ENCODE measurements around the gene ZBED2.

The ZBED2 gene

DNA sequence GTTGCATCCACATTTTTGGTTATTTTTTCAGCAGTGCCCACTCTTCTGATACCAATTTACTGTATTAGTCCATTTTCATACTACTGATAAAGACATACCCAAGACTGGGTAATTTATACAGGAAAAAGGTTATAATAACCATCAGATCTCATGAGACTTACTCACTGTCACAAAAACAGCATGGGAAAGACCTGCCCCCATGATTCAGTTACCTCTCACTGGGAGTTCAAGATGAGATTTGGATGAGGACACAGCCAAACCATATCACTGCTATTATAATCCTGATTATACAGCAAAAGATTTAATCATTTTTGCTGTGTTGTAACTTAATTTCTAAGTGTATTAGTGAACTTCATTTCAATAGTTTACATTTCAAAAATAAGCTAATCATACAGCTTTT, 6.6 kb downstream of the ZBED2 start:
- Histone ChIP-seq H3K9me3 (ENCODE audit: control insufficient read depth, insufficient read depth, low read length) (no peaks in the 10 kb centered on the region), H3K27me3 (ENCODE audit: control insufficient read depth, insufficient read depth, low read length) (no peaks in the 10 kb centered on the region), H3K9ac (ENCODE audit: low read depth, low read length) (no peak overlapping the region), H3K36me3 (ENCODE audit: control insufficient read depth, insufficient read depth, low read length) (no peaks in the 10 kb centered on the region), H3K4me1 (ENCODE audit: control insufficient read depth, insufficient read depth, low read length) (no peaks in the 10 kb centered on the region), H3K4me3 (ENCODE audit: low read depth, low read length) (no peak overlapping the region)

DNA sequence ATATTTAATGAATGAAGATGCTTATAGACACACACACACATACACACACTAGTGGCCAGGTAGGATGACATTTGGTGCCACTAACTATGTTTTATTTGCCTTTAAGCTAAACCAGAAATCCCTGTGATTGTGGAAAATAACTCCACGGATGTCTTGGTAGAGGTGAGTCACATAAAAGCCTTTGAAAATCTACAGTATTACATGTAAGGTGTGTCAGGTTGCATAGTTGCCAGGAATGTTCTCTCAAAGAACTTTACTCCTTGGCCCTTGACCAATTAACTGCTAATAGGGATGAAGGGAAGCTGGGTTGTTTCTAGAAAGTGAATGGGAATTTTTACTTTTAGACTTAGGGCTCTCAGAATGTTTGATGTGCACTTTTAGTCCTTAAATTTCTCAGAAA, 9.9 kb downstream of the ZBED2 start:
- no peak overlapping the region for H3K4me3 ChIP-seq (ENCODE audit: low read depth, low read length)
- H3K9ac ChIP-seq (ENCODE audit: low read depth, low read length), result no peak overlapping the region
- H3K36me3 ChIP-seq (ENCODE audit: control insufficient read depth, insufficient read depth, low read length), result no peaks in the 10 kb centered on the region
- no peaks in the 10 kb centered on the region for H3K4me1 ChIP-seq (ENCODE audit: control insufficient read depth, insufficient read depth, low read length)
- no peaks in the 10 kb centered on the region for H3K9me3 ChIP-seq (ENCODE audit: control insufficient read depth, insufficient read depth, low read length)
- no peaks in the 10 kb centered on the region for H3K27me3 ChIP-seq (ENCODE audit: control insufficient read depth, insufficient read depth, low read length)

DNA sequence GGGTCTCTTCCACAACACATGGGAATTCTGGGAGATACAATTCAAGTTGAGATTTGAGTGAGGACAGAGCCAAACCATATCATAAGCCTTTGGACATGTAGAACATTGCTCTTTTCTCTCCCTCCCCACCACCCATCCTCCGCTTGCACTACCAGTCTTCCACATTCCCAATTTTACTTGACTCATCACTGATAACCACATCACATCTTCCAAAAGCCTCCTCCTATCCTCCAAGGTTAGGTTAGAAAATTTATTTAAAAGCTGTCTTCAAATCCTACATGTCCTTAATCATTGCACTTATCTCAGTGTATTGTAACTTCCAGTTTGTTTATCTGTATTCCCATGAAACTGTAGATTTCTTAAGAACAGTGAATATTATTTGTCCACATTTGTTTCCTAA, 10.4 kb downstream of the ZBED2 start:
- Histone ChIP-seq H3K4me3 (ENCODE audit: low read depth, low read length) (no peak overlapping the region), H3K36me3 (ENCODE audit: control insufficient read depth, insufficient read depth, low read length) (no peaks in the 10 kb centered on the region), H3K9me3 (ENCODE audit: control insufficient read depth, insufficient read depth, low read length) (no peaks in the 10 kb centered on the region), H3K27me3 (ENCODE audit: control insufficient read depth, insufficient read depth, low read length) (no peaks in the 10 kb centered on the region), H3K9ac (ENCODE audit: low read depth, low read length) (no peak overlapping the region), H3K4me1 (ENCODE audit: control insufficient read depth, insufficient read depth, low read length) (no peaks in the 10 kb centered on the region)

DNA sequence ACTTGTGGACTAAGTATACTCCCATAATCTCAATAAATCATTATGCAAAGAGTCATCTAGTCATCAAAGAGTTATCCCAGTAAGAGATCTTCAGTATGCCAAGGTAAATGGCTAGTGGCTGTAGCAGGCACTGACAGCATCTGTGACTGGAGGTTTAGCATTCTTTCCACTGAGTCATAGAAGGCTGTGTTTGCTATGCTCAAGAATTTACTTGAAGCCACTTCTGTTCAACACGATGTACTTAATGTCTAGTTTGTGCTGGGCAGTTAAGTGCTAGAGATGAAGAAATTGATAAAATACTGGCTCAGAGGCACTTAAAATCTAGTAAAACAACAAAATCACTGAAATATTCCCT, 13.0 kb downstream of the ZBED2 start:
- H3K9ac ChIP-seq (ENCODE audit: low read depth, low read length), result no peak overlapping the region
- no peaks in the 10 kb centered on the region for H3K9me3 ChIP-seq (ENCODE audit: control insufficient read depth, insufficient read depth, low read length)
- H3K27me3 ChIP-seq (ENCODE audit: control insufficient read depth, insufficient read depth, low read length), result no peaks in the 10 kb centered on the region
- no peaks in the 10 kb centered on the region for H3K4me1 ChIP-seq (ENCODE audit: control insufficient read depth, insufficient read depth, low read length)
- no peak overlapping the region for H3K4me3 ChIP-seq (ENCODE audit: low read depth, low read length)
- no peaks in the 10 kb centered on the region for H3K36me3 ChIP-seq (ENCODE audit: control insufficient read depth, insufficient read depth, low read length)

DNA sequence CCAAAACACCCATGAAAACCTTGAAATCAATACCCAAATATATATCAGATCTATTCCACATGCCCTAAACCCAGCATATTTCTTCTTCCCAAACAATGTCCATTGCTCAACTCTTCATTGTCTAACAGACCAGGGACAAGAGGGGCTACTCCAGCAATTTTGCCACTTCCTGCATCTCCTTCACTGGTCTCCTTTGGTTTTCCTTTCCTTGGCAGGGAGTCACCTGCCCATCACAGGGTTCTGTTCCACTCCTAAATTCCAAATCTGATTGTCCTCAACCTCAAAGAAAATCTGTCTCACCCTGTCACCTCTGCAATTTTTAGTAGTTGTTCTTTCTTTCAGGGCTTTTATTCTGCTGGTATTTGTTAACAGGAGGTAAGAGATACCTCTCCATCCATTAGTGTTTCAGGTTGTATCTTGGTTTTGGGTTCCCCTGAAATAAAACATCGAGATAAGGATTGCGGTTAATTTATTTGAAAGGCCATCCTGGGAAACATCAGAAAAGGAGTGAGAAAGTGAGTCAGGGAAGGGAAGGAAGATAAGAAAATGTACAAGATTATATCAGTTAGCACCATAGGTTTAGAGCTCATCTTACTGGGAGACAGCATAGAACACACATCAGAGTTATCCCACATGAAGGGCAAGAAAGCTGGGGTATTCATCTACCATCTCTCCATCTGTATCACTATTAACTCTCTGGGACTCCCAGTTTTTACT, 13.6 kb downstream of the ZBED2 start:
- Histone ChIP-seq H3K4me1 (ENCODE audit: control insufficient read depth, insufficient read depth, low read length) (no peaks in the 10 kb centered on the region), H3K4me3 (ENCODE audit: low read depth, low read length) (no peak overlapping the region), H3K36me3 (ENCODE audit: control insufficient read depth, insufficient read depth, low read length) (no peaks in the 10 kb centered on the region), H3K27me3 (ENCODE audit: control insufficient read depth, insufficient read depth, low read length) (no peaks in the 10 kb centered on the region), H3K9me3 (ENCODE audit: control insufficient read depth, insufficient read depth, low read length) (no peaks in the 10 kb centered on the region), H3K9ac (ENCODE audit: low read depth, low read length) (no peak overlapping the region)

DNA sequence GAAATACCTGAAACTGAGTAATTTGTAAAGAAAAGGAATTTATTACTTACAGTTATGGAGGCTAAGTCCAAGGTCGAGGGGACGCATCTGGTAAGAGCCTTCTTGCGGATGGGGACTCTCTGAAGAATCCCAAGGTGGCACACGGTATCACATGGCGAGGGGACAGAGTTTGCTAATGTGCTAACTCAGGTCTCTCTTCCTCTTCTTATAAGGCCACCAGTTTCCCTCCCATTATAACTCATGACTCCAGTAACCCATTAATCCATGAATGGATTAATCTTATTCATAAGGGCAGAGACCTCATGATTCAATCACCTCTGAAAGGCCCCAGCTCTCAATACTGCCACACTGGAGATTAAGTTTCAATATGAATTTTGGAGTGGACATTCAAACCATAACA, 15.7 kb downstream of the ZBED2 start:
- H3K9ac ChIP-seq (ENCODE audit: low read depth, low read length), result no peak overlapping the region
- no peak overlapping the region for H3K4me3 ChIP-seq (ENCODE audit: low read depth, low read length)
- no peaks in the 10 kb centered on the region for H3K27me3 ChIP-seq (ENCODE audit: control insufficient read depth, insufficient read depth, low read length)
- no peaks in the 10 kb centered on the region for H3K36me3 ChIP-seq (ENCODE audit: control insufficient read depth, insufficient read depth, low read length)
- no peaks in the 10 kb centered on the region for H3K9me3 ChIP-seq (ENCODE audit: control insufficient read depth, insufficient read depth, low read length)
- no peaks in the 10 kb centered on the region for H3K4me1 ChIP-seq (ENCODE audit: control insufficient read depth, insufficient read depth, low read length)

DNA sequence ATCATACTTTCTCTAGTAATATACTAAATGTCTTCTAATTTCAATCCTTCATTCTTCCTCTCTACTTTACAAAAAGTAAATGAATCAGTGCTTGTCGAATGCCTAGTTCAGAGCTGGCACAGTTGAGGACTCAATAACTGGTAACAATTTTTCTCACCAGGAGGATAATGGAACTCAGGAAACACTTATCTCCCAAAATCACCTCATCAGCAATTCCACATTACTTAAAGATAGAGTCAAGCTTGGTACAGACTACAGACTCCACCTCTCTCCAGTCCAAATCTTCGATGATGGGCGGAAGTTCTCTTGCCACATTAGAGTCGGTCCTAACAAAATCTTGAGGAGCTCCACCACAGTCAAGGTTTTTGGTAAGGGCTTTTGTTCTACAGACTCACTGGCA, 16.3 kb downstream of the ZBED2 start:
- H3K9me3 ChIP-seq (ENCODE audit: control insufficient read depth, insufficient read depth, low read length), result no peaks in the 10 kb centered on the region
- H3K9ac ChIP-seq (ENCODE audit: low read depth, low read length), result no peak overlapping the region
- H3K4me3 ChIP-seq (ENCODE audit: low read depth, low read length), result no peak overlapping the region
- no peaks in the 10 kb centered on the region for H3K36me3 ChIP-seq (ENCODE audit: control insufficient read depth, insufficient read depth, low read length)
- H3K4me1 ChIP-seq (ENCODE audit: control insufficient read depth, insufficient read depth, low read length), result no peaks in the 10 kb centered on the region
- no peaks in the 10 kb centered on the region for H3K27me3 ChIP-seq (ENCODE audit: control insufficient read depth, insufficient read depth, low read length)

DNA sequence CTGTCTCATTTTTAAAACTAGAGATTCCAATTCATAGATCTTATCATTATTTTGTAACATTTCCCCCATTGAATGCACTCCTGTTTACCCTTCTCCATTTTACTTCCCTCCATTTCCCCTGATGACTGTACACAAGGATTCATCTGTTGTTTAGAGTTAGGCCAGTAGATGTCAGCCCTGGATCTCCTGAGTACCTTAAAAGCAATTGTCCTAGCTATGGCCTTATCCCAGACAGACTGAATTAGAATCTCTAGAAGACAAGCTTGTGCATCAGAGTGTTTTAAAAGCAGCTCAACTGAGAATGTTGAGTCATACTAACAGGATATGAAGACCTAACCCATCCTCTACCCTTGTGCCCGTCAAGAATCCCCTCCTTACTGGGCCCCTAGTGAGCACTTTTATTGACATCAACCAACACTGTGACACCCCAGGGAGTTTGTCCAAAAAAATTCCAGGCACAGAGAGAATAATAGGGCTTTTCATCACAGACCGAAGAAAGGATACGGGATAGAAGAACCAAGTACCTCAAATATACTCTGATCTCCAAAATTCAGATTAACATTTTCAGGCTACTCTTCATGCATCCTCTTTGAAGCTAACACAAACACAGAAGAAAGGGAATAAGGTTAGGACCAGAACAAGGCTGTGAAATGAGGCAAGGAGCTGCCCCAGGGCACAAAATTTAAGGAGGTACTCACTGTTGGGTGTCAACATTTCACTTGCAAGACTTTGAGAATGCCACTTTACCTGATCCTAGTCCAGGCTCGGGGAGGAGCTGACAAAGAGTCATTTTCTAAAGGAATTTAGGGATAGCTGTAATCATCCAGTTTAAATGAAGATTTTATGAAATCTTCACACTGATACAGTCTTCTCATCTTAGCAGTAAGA, 17.1 kb downstream of the ZBED2 start:
- H3K36me3 ChIP-seq (ENCODE audit: control insufficient read depth, insufficient read depth, low read length), result no peaks in the 10 kb centered on the region
- no peaks in the 10 kb centered on the region for H3K4me1 ChIP-seq (ENCODE audit: control insufficient read depth, insufficient read depth, low read length)
- H3K9ac ChIP-seq (ENCODE audit: low read depth, low read length), result no peak overlapping the region
- H3K4me3 ChIP-seq (ENCODE audit: low read depth, low read length), result no peak overlapping the region
- H3K27me3 ChIP-seq (ENCODE audit: control insufficient read depth, insufficient read depth, low read length), result no peaks in the 10 kb centered on the region
- H3K9me3 ChIP-seq (ENCODE audit: control insufficient read depth, insufficient read depth, low read length), result no peaks in the 10 kb centered on the region

DNA sequence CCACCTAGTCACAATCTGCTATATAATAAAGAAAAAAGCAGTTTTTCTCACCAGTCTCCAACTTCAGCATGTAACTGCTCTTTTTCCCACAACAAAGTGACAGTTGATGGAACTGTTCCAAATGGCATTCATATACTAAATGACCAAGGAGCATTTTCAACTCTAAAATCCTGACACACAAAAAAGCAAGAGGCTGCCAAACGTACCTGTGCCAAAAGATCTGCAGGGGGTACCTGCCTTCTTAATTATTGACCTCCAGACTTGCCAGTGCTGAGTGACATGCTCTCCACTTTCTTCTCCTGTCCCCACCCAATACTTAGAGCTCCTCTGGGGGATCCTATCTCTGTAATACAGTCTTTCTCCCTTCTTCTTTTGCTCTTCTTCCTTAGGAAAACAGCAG, 18.0 kb downstream of the ZBED2 start:
- no peak overlapping the region for H3K9ac ChIP-seq (ENCODE audit: low read depth, low read length)
- H3K4me1 ChIP-seq (ENCODE audit: control insufficient read depth, insufficient read depth, low read length), result no peaks in the 10 kb centered on the region
- H3K36me3 ChIP-seq (ENCODE audit: control insufficient read depth, insufficient read depth, low read length), result no peaks in the 10 kb centered on the region
- H3K27me3 ChIP-seq (ENCODE audit: control insufficient read depth, insufficient read depth, low read length), result no peaks in the 10 kb centered on the region
- H3K9me3 ChIP-seq (ENCODE audit: control insufficient read depth, insufficient read depth, low read length), result no peaks in the 10 kb centered on the region
- H3K4me3 ChIP-seq (ENCODE audit: low read depth, low read length), result no peak overlapping the region

DNA sequence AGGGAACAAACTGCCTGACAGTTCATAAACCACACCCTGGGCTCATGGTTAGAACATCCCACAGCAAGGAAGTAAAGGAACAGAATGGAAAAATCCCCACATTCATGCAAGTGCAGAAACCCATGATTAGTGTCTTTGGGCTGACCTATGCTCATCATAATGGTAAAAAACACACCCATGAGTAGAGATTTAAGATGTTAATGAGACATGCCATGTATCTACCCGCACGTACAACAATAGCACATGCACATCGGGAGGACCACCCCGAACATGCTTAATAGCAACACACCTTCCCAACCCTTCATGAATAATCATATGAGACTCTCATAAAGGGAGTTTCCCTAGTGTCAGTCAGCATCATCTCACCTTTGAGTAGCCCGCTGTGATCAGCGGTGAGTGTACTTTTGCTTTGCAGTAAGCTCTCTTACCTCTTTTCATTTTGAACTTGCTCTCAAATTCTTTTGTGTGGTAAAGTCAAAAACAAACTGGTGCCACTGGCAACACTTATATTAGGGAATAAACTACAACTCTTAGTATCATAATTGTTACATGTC, 23.2 kb downstream of the ZBED2 start:
- Histone ChIP-seq H3K4me1 (ENCODE audit: control insufficient read depth, insufficient read depth, low read length) (no peaks in the 10 kb centered on the region), H3K9me3 (ENCODE audit: control insufficient read depth, insufficient read depth, low read length) (no peaks in the 10 kb centered on the region), H3K9ac (ENCODE audit: low read depth, low read length) (no peak overlapping the region), H3K36me3 (ENCODE audit: control insufficient read depth, insufficient read depth, low read length) (no peaks in the 10 kb centered on the region), H3K4me3 (ENCODE audit: low read depth, low read length) (no peak overlapping the region), H3K27me3 (ENCODE audit: control insufficient read depth, insufficient read depth, low read length) (no peaks in the 10 kb centered on the region)

DNA sequence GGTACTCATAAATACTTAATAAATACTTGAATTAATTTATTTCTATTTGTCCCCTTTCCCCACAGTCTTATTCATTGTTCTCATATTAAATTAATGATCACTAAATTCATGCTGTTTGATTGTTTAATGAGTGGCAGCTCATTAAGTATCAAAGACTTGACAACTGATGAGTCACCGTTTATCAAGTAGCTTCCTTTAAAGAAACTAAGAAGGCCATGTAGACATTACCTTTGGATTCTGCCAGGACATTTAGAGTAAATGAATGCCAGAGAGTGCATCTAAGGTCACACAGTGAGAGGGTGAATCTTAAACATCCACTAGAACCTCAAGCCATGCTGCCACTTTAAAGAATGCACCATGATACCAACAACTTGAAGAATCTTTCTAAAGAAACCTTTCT, 23.9 kb downstream of the ZBED2 start:
- H3K9me3 ChIP-seq (ENCODE audit: control insufficient read depth, insufficient read depth, low read length), result no peaks in the 10 kb centered on the region
- H3K4me3 ChIP-seq (ENCODE audit: low read depth, low read length), result no peak overlapping the region
- no peaks in the 10 kb centered on the region for H3K36me3 ChIP-seq (ENCODE audit: control insufficient read depth, insufficient read depth, low read length)
- H3K27me3 ChIP-seq (ENCODE audit: control insufficient read depth, insufficient read depth, low read length), result no peaks in the 10 kb centered on the region
- no peaks in the 10 kb centered on the region for H3K4me1 ChIP-seq (ENCODE audit: control insufficient read depth, insufficient read depth, low read length)
- H3K9ac ChIP-seq (ENCODE audit: low read depth, low read length), result no peak overlapping the region
